NCI-H1105 (cell line): ENCODE measurements around the gene CRTC1.
A peak's percentile ranks its signal among the peaks of the same experiment; 100 is the strongest.
"Not testable (repeated sequence)": the region's sequence is repeated elsewhere in the genome, so short reads cannot be mapped to it uniquely, and the experiment has no call there.

Source experiments
- DNase-seq: peaks from one replicate; lab custom pipeline; 2025; lab: John Stamatoyannopoulos, UW

Gene CRTC1

DNA sequence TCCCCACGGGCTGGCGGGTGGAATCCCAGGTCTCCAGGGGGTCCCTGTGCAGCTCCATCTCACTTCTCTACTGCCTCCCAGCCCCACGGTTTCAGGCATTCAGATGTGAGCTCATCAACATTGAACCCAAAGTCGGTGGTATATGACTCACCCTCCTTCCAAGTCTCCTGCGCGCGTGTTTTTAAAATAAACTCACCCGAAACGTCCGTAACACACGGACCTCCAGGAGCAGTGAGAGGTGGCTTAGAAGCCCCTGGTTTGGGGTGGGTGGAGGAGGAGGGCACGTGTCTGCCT lies 14.0 kb upstream of the CRTC1 start:
- no peak for DNase-seq

DNA sequence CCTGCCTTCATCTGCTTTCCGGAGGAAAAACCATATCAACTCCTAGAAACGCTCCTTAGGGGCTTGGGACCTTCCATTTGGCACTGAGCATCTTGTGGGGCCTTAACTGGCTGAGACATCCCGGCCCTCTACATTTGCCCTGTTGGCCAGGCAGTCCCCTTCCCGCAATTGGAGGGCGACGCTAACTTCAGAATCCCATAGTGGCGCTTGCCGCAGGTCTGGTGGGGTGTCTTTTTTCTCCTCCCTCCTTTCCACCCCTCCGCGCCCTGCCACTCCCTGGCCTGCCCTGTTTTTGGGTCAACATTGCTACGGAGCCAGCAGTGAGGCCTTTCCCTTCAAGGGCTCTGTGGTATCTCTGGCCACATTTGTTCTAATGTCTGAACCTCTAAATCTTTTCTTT lies 13.6 kb upstream of the CRTC1 start:
- DNase-seq = no peak

DNA sequence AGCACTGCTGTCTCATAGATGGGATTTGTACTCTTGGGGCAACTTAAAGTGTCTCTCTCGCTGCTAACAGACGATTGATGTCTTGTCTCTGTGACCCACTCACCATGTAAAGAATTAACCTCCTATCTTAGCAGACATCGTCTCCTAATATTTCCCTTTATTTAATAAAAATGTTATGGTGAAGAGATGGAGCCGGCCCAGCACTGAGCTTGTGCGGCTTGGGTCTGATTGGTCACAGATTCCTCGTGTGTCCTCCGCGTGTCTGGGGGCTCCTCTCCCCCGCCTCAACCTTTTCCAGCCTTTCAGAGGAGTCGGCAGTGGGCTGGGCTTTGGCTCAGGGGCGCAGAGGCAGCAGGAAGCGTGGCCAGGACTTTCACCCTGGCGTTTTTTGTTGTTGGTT lies 13.2 kb upstream of the CRTC1 start:
- no peak for DNase-seq

DNA sequence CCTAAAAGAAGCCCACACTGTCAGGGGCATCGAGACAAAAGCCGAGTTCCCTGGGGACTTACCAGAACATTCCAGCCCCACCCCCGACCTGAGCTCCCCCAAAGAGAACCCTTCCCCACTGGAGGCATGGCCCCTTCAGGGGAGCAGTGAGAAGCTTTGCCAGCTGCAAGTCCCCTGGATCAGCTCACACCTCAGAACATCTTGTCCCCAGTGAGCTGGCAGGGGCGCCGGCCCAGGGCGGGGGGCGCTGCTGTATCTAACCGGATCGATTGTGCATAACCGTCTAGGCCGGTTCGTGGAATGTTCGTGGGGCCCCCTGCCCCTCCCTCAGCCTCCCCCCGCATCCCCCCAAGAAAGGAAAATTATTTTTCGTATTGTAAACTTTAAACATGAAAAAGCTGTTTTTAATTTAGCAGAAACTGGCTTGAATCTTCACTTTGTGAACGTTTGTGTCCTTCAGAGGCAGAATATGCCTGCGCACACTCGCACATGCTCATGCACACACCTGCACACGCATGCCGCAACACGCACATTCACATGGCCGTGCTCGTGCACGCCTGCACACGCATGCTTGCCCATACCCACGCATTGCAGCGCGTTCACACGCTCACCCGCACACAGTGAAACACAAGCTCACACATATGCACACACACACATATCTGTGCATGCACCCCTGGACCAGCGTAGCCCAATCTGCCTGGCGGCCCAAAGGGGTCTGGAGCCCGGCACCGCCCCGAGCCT lies 12.0 kb upstream of the CRTC1 start:
- no peak for DNase-seq

DNA sequence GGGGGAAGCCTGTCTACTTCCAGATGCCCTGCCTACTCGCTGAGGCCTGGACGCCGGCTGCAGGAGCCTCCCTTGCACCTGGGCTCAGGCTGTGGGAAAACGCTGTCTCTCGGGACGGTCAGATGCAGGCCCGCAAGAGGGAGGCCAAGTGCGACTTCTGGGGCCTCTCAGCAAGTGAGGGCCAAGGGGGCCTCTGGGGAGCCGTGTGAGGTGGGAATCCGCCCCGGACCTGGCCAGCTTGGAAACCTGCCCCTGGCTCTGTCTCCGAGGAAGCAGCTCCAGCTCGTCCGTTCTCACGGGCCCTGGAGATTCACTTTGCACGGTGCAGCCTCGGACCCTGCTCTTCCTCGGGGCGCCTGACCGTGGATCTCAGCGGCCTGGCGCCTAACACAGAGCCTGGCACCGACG lies 11.4 kb upstream of the CRTC1 start:
- no peak for DNase-seq

DNA sequence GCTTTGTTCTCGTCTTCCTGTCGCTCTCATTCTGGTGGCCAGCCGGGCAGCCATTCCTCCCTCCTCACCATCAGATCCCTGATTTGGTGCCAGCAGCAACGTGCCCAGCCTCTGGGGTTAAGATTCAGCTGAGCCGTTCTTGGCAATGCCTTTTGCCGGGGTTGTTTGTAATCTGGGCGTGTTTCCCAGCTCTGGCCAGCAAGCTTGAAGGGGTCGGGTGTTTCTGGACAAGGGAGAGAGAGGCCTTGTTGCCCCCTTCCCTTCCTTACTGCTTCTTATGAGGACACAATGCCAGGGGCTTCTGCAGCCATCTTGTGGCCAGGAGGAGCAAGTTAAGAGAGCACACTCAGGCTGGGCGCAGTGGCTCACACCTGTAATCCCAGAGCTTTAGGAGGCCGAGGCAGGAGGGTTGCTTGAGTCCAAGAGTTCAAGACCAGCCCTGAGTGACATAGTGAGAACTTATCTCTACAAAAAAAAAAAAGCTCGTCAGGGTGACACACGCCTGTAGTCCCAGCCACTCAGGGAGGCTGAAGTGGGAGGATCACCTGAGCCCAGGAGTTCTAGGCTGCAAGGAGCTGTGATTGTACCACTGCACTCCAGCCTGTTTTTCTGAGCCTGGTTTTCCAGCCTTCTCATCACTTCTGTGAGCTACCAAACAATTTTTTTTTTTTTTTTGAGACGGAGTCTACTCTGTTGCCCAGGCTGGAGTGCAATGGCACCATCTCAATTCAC lies 10.7 kb upstream of the CRTC1 start:
- no peak for DNase-seq

DNA sequence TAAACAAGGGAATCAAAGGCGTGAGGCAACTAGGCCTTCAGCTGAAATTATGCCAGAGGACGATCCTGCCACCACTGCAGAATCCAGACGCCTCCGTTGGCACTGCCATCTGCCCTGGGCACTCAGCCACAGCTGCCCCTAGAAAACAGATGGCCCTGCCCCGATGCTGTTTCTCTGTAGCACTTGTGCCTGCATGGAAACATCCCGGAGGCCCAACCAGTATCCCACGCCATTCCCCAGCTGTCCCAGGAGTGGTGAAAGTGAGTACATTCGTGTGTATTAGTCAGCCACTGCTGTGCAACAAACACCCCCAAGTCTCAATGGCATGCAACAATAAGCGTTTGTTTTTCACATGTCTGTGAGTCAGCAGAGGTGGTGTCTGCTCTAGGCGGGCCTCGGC lies 8.9 kb upstream of the CRTC1 start:
- no peak for DNase-seq

DNA sequence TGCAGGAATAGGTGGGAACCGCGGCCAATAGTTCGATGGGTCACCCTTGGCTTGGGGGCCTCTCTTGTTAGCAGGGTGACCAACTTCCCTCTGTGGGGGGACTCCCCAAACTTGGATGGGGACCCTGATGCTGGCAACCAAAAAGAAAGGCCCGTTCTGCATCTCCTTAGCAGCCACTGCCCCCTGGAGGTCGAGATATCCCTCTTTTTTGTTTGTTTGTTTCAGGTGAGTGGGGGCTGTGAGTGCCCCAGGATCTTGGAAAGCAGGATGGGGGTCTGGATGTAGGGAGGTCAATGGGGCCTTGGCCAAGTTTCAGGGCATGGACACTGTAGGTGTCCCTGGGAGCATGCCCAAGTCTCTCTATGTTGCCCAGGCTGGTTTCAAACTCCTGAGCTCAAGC lies 7.7 kb upstream of the CRTC1 start:
- no peak for DNase-seq

DNA sequence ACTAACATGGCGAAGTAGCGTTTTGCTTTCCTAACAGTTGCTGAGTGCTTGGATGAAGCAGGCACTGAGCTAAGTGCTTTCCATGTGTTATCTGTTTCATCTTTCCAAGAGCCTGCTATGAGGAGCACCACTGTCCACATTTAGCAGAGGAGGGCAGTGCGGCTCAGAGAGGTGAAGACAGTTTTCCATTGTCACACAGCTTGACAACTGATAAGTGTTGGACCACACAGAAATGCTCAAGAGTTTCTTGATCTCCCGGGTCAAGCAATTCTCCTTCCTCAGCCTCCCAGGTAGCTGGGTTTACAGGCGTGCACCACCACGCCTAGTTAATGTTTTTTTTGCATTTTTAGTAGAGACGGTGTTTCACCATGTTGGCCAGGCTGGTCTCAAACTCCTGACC lies 6.8 kb upstream of the CRTC1 start:
- no peak for DNase-seq

DNA sequence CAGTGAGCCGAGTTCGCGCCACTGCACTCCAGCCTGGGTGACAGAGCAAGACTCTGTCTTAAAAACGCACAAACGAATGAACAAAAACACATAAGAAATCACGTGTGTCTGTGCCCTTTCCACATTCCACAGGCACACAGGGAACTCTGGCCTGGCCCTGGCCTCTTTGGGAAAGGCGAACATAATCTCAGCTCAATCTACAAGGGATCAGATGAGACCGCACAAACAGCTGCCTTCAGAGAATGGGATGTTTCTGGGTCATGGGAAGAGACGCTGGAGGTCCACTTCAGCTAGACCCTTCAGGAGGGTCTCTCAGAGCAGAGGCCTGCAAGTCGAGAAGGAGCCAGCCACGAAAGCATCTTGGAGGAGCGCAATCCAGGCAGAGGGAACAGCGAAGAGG lies 6.3 kb upstream of the CRTC1 start:
- no peak for DNase-seq

DNA sequence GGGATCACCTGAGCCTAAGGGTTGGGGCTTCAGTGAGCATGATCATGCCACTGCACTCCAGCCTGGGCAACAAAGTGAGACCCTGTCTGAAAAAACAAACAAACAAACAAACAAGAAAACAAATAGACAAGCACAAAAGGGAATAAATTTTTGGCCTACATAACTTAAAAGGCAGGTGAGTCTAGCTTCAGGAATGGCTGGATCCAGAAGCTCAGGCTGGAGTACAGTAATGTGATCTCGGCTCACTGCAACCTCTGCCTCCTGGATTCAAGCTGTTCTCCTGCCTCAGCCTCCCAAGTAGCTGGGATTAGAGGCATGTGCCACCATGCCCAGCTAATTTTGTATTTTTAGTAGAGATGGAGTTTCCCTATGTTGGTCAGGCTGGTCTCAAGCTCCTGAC lies 3.3 kb upstream of the CRTC1 start:
- not testable (repeated sequence) for DNase-seq

DNA sequence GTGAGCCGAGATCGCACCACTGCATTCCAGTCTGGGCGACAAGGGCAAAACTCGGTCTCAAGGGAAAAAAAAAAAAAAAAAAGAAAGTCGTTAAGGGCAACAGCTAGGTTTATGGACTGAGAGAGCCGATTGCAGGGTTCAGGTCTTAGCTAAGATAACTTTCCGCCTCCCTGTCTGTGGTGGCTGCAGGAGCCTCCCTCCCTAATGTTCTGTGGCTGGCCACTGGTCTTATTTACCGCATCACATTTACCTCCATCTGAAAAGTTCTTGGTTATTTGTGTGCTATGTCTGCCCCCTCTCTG lies 722 bp upstream of the CRTC1 start:
- DNase-seq = no peak

DNA sequence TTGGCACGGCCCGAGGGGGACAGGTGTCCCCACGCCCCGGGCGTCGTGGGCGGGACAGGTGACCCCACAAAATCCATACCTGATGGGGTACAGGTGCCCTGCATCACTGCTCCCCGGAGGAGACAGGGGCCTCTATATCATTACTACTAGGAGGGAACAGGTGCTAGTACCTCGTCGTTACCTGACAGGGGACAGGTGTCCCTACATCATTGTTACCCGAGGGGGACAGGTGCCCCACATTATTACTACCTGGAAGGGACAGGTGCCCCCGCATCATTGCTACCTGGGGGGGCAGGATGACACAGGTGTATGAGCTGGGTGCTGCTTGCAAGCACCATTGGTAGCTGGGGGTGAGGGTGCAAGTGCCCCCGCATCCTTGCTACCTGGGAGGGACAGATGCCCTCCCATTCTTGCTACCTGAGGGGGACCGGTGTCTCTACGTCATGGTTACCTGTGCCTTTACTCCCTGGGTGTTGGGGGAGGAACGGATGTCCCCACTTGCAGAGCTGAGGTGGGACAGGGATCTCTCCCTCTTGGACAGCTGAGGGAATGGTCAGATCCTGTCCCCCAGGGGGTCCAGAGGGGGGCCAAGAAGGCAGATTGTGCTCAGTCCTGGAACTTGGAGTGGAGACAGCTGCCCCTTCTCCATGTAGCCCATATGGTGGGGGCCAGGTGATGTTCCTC lies 620 bp downstream of the CRTC1 start:
- no peak for DNase-seq

DNA sequence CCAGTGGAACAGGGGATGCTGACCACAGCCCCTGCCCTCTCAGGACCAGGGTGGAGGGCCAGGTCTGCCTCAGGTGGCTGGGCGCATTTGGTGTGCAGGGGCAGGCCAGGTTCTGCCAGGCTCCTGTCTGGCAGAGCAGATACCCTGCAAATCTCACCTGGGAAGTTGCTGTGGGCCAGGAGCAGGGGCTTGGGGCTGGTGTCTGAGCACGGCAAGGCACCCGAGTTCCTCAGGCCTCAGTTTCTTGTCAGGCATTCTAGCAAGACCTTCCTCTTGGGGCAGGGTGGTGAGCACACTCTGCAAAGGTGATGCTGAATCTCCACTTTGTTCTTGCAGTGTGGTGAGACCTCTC lies 1.1 kb downstream of the CRTC1 start:
- no peak for DNase-seq

DNA sequence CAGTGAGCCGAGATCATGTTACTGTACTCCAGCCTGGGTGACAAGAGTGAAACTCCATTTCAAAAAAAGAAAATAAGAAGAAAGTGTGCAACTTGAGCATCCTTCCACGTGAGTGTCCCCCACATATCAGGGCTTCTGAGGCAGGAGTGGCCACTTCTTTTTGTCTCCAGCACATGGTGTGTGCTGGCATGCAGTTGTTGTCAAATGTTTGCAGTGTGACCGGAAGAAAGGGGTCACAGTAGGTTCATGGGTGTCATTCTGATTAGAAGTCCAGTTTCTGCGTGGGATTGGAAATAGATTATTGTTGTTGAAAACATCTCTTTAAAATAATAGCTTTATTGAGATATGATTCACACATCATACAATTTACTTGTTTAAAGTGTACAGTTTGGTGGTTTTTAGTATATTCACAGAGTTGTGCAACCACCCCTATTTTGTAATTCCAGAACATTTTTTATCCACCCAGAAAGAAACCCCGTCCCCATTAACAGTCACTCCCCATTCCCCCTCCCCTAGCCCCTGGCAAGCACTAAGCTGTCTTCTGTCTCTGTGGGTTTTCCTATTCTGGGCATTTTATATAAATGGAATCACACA lies 2.2 kb downstream of the CRTC1 start:
- no peak for DNase-seq

DNA sequence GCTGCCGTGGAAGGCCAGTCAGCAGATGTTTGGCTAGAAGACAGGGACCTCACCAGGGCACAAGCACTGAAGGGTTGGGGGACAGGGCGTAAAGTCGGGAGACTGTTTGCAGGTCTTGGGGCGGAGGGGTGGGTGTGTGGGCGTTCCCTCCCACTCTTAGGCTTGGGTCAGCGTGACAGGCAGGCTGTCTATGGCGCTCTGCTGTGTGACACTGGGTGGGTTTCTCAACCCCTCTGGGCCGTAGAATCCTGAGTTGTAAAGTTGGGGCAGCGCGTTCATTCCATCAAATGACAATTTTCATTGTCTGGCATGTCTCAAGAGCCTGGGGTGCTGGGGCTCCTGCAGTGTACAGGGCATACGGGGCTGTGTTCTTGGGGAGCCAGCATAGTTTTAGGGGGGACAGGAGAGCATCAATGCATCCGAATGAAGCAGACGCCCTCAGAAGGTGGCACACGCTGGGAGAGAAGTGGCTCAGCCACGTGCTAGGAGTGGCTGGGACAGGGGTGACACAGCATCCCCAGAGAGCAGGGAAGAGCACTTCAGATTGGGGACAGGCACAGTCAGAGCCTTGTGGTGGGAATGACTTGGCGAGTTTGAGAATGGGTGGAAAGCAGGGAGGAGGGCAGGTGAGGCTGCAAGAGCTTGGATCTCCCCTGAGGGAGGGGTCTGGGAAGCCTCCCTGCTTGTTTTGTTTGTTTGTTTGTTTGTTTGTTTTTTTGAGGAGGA lies 4.4 kb downstream of the CRTC1 start:
- no peak for DNase-seq

DNA sequence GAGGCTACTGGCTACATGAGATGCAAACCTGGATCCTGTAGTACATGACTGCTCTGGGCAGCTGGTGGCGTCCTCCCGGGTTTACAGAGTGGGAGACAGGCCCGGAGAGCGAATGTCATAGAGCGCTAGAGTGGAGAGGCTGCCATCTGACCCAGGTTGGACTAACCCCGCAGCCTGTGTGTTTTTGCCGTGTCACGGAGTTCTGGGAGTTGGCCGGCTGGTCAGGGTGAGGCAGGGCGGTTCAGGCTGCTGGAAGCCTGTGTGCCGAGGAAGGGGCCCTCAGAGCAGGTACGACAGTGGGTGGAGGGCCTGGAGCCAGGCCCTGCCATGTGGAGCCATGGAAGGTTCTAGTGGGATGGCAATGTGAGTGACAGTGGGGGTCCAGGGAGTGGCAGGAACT lies 12.5 kb downstream of the CRTC1 start:
- no peak for DNase-seq

DNA sequence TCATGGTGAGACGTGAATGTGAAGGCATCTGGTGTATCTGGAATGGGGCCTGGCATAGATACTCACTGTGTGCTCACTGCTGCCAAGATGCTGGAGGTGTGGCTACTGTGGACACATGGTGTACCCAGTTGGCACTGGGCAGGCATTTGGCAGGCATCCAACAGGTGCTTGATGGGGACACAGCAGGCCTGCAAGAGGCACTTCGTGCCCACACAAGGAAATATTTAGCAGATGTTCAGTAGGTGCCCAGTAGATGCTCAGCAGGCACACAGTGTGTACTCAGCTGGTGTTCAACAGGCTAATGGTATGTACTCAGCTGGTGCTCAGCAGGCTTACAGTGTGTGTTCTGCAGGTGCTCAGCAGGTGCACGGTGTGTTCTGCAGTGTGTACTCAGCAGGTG lies 14.2 kb downstream of the CRTC1 start:
- peak; percentile 52 for DNase-seq

DNA sequence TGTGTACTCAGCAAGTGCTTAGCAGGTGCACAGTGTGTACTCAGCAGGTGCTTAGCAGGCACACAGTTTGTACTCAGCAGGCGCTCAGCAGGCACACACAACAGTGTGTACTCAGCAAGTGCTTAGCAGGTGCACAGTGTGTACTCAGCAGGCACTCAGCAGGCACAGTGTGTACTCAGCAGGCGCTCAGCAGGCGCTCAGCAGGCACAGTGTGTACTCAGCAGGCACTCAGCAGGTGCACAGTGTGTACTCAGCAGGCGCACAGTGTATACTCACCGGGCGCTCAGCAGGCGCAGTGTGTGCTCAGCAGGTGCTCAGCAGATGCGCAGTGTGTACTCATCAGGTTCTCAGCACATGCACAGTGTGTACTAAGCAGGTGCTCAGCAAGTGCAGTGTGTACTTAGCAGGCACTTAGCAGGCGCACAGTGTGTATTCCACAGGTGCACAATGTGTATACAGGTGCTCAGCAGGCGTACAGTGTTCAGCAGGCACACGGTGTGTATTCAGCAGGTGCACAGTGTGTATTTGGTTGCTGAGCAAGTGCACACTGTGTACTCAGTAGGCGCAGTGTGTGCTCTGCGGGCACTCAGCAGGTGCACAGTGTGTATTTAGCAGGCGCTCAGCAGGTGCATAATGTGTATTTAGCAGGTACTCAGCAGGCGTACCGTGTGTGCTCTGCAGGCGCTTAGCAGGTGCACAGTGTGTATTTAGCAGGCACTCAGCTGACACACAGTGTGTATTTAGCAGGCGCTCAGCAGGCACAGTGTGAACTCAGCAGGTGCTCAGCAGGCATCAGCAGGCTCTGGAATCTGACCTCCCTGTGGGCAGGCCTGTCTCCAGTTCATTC lies 15.1 kb downstream of the CRTC1 start:
- DNase-seq = no peak

DNA sequence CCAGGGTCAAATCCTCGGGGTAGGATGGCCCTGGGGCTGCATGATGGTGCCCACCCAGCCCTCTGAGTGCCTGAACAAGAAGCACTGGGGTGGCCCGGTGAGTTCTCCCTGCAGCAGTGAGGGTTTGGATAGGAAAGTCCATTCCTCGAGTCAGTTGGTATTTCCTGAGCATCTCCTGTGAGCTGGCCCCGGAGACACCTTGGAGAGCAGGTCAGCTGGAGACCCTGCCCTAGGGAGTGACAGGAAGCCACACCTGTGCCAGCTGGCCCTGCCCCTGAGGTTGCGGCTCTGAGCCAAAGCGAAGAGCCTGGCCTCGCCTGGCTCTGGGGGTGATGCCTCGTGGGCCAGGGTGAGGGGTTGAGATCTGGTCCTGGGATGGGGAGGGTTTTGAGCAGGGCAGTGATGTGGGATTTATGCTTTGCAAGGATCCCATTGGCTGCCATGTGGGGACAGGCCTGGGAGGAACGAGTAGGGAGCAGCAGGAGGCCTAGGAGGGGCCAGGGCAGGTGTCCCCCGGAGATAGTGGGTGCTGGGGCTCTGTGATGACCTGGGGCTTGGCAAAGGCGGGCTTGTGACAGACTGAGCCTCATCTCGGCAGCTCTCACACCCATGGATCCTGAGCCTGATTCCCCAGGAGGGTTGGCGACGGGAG lies 16.0 kb downstream of the CRTC1 start:
- DNase-seq = no peak

DNA sequence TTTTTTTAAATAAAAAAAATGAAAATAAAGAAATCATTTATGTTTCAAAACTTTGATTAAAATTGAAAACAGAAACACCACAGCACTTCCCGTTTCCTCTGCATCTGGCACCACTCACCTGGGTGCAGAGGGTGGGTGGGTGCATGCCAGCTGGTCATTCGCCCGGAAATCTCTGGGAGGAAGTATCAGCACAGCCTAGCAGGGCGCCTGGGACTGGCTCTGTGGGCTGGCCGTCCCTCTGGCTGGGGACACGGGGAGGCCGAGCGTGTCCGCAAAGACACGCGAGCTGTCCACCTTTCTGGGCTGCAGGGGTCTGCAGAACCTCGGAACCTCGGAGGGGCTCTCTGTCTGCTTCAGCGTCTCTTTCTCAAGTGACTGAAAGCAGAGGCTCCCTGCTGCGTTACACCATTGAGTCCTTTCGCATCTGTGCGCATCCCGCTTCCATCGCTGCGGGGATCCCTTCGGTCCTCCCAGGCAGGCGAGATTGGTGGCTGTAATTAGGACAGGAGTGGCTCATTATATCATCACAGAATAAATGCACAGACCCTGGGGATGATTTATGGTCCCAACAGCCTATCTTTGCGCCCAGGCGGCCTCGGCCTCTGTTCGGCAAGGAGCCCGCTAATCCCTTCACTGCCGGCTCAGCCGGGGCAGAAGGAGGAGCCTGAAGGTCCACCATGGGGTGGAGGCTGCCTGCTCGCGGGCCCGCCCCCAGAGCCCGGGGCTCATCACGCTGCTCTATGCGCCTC lies 17.2 kb downstream of the CRTC1 start:
- DNase-seq = peak; percentile 81
